A673 (cell line): Measurements from ENCODE around the gene EFHC1. TPM values are rescaled to one million over a fixed set of nuclear protein-coding genes. Genes with fewer than 3 reads are reported as not detected.

Experiments
- BruUV-seq: library from RNA; stranded (reverse); fragments of 400-500 nt; replicated peaks from 2 replicates; lab custom pipeline; 2021; lab: Mats Ljungman, UMichigan
- CTCF ChIA-PET: fragments of 300-600 bp; sonication (Branson Sonifier 250); formaldehyde crosslinking; loops from one replicate; lab custom pipeline; 2022; ENCODE audit warnings: antibody characterized with exemption; lab: Charles Lee
- POLR2A ChIA-PET: fragments of 300-600 bp; sonication (Branson Sonifier 250); formaldehyde crosslinking; loops from one replicate; lab custom pipeline; 2022; ENCODE audit warnings: antibody characterized with exemption; ENCODE audit not compliant: low non-redundant PET; lab: Charles Lee
- DNase-seq: peaks from one replicate; pipeline ENCODE4 v3.0.0-alpha.2; 2015; ENCODE audit warnings: low spot score
- H3K27ac ChIP-seq: fragments of 200-600 bp; sonication (generic); 2 replicates; pipeline ENCODE4 v1.5.1; 2016; ENCODE audit warnings: mixed run types, low read depth, mild to moderate bottlenecking, mixed read lengths, antibody characterized with exemption, low read length; ENCODE audit not compliant: poor library complexity, severe bottlenecking
- H3K27me3 ChIP-seq: fragments of 200-600 bp; sonication (generic); replicated peaks from 2 replicates; pipeline ENCODE4 v1.6.1; 2017; ENCODE audit warnings: mixed run types, low read depth, mild to moderate bottlenecking, mixed read lengths, antibody characterized with exemption, low read length; ENCODE audit not compliant: insufficient read depth, poor library complexity
- H3K36me3 ChIP-seq: fragments of 200-600 bp; sonication (generic); 2 replicates; pipeline ENCODE4 v1.6.1; 2016; ENCODE audit warnings: mixed run types, mild to moderate bottlenecking, mixed read lengths, antibody characterized with exemption, low read length; ENCODE audit not compliant: insufficient read depth, poor library complexity, severe bottlenecking
- H3K4me1 ChIP-seq: fragments of 200-600 bp; sonication (generic); 2 replicates; pipeline ENCODE4 v1.6.1; 2017; ENCODE audit warnings: mixed run types, mild to moderate bottlenecking, mixed read lengths, antibody characterized with exemption, low read length; ENCODE audit not compliant: insufficient read depth, poor library complexity, severe bottlenecking
- H3K4me3 ChIP-seq: fragments of 200-600 bp; sonication (generic); 2 replicates; pipeline ENCODE4 v1.5.1; 2016; ENCODE audit warnings: low read depth, mixed run types, mild to moderate bottlenecking, mixed read lengths, low read length; ENCODE audit not compliant: poor library complexity, severe bottlenecking
- H3K9me3 ChIP-seq: fragments of 200-600 bp; sonication (generic); 2 replicates; pipeline ENCODE4 v1.6.1; 2016; ENCODE audit warnings: mixed run types, low read depth, mild to moderate bottlenecking, mixed read lengths, antibody characterized with exemption, low read length; ENCODE audit not compliant: poor library complexity, severe bottlenecking
- EZH2 ChIP-seq: fragments of 200-600 bp; sonication (generic); IDR thresholded peaks from 2 replicates; pipeline ENCODE4 v1.6.1; 2017; ENCODE audit warnings: borderline replicate concordance, low read depth, mild to moderate bottlenecking, mixed read lengths, antibody characterized with exemption, low read length; ENCODE audit not compliant: poor library complexity, severe bottlenecking
- intact Hi-C: fragments of 100-400 bp; cut with micrococcal nuclease; formaldehyde crosslinking; loops from one replicate; pipeline ENCODE4 v1.10.0; 2022; ENCODE audit not compliant: unreplicated experiment
- total RNA-seq: library from RNA; stranded (reverse); gene quantifications from 2 replicates; pipeline ENCODE4 v1.2.3, GENCODE V29; 2021
- TF ChIP-seq, protein P1 (sequence below): fragments of 300-800, 200-600 bp; sonication (generic); conservative IDR thresholded peaks from 2 replicates; pipeline ENCODE4 v1.5.1; 2017; ENCODE audit warnings: low read depth, mild to moderate bottlenecking, antibody characterized with exemption, low read length, moderate library complexity, mixed read lengths

Gene EFHC1
- total RNA-seq, 1 experiment from 2014 or later = 16.9 TPM

DNA sequence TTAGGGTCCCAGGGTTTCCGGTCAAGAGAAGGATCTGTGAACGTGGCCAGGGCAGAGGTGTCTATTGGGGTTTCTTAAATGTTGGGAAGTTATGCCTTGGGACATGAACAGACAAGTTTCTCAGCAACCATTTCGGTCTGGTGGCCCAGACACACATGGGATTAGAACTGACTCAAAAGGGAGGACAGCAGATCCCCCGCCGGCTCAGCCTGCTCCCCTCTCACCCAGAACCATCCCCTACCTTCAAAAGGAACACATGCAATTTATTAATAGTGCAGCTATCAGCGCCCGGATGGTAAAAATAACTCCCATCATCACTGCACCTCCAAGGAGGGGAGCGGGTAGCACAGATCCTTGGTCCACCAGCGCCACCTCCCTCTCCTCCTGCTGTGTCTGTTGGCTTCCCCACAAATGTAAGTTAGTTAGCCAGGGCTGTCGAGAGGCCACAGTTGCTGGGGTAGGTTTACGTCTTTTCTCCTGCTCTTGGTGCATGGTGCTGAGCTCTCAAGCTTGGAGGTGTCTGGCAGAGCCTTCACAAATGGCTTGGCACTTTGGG is 79.6 kb downstream of the EFHC1 start:
- DNase-seq = no peak
- CTCF ChIA-PET = interaction anchor here (1.2 kb wide), 1 partner anchor 10 kb away, joined by 3 read pairs; no protein-coding TSS in a partner anchor
- H3K9me3 ChIP-seq = no peaks in the 10 kb centered on the region
- no peaks in the 10 kb centered on the region for H3K36me3 ChIP-seq
- intact Hi-C loops = no loop called here
- no peaks in the 10 kb centered on the region for H3K4me1 ChIP-seq
- TF ChIP-seq EZH2 = no peak
- TF ChIP-seq, protein P1, sequence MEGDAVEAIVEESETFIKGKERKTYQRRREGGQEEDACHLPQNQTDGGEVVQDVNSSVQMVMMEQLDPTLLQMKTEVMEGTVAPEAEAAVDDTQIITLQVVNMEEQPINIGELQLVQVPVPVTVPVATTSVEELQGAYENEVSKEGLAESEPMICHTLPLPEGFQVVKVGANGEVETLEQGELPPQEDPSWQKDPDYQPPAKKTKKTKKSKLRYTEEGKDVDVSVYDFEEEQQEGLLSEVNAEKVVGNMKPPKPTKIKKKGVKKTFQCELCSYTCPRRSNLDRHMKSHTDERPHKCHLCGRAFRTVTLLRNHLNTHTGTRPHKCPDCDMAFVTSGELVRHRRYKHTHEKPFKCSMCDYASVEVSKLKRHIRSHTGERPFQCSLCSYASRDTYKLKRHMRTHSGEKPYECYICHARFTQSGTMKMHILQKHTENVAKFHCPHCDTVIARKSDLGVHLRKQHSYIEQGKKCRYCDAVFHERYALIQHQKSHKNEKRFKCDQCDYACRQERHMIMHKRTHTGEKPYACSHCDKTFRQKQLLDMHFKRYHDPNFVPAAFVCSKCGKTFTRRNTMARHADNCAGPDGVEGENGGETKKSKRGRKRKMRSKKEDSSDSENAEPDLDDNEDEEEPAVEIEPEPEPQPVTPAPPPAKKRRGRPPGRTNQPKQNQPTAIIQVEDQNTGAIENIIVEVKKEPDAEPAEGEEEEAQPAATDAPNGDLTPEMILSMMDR = no peak
- H3K4me3 ChIP-seq = no peak overlapping the region
- no TSS peak for BruUV-seq
- POLR2A ChIA-PET = no interaction called here
- H3K27ac ChIP-seq = no peak overlapping the region
- no peaks in the 10 kb centered on the region for H3K27me3 ChIP-seq

DNA sequence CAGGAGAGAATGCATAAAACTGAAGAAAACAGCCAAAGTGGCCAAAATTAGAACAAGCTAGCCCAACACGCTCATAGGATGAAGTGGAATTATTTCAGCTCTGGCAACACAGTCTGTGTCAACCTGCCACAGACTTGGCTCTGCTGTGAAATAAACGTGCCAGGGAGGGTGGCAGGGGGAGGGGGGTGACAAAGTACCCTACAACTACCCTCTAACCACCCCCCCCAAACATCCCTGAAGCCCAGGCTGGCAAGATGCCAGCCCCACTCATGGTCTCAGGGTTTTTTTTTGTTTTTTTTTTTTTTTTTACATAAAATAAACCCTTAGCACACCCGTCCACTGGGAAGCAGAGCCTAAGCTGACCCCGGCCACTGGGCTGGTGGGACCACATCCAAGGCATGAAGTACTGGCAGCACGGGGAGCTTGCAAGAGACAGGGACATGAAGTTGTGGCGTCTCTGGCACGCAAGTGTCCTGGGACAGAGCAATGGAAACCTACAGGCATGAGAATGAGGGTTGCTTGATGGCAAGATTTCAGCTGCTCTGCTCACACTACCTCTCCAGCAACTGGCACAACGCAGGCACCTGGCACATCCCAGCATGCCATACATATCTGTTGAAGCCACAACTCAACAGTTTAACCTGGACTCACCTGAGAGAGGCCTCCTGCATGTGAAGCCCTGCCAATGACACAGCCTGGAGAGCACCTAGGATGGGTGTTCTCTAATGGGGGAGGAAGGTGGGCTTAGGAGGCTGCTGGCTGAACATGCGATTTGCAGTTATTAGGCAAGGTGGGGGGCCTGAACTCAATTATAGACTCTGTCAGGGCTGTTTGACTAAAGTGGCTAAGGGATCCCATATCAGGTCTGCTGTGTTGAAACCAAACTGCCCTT is 80.3 kb downstream of the EFHC1 start:
- POLR2A ChIA-PET = no interaction called here
- no peak overlapping the region for H3K4me3 ChIP-seq
- DNase-seq = no peak
- intact Hi-C loops = no loop called here
- H3K4me1 ChIP-seq = no peaks in the 10 kb centered on the region
- no peaks in the 10 kb centered on the region for H3K9me3 ChIP-seq
- H3K27me3 ChIP-seq = no peaks in the 10 kb centered on the region
- TF ChIP-seq, protein P1 = no peak
- TF ChIP-seq EZH2 = no peak
- no TSS peak for BruUV-seq
- CTCF ChIA-PET = interaction anchor here (1.2 kb wide), 1 partner anchor 11 kb away, joined by 3 read pairs; no protein-coding TSS in a partner anchor
- H3K27ac ChIP-seq = no peak overlapping the region
- H3K36me3 ChIP-seq = no peaks in the 10 kb centered on the region

DNA sequence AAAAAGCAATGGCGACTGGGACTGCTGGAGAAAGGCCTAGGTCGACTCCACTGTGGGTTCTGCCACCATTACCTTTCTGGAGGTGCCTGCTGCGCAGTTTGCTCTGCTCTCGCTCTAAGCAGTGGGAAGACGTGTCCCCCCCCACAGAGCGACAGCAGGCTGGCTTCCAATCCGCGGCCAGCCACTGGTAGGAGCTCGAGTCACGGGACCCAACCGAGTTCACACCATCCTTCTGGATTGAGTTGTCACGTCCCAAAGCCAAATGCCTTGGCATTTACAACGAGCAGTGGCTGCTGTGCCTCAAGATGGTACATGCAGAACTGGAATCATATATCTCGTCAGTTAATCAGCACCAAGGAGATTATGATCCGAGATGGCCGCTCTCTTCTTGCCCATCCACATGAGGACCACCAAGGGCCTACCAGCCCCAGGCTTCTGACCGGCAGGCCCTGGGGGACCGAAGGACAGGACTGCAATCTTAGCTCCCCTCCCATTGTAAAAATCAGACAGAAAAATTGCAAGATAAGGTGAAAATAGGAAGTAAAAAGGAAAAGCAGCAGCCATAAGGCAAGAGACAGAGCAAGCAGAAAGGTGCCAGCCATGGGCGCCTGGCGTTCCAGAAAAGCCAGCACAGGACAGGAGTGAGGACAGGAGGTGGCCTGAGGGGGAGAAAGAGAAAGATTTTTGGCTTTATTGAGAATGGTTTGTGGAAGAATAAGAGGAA is 82.3 kb downstream of the EFHC1 start:
- intact Hi-C loops = no loop called here
- no peak for DNase-seq
- POLR2A ChIA-PET = no interaction called here
- BruUV-seq = no TSS peak
- TF ChIP-seq EZH2 = no peak
- TF ChIP-seq, protein P1 = no peak
- no peaks in the 10 kb centered on the region for H3K27me3 ChIP-seq
- H3K4me3 ChIP-seq = no peak overlapping the region
- H3K36me3 ChIP-seq = no peaks in the 10 kb centered on the region
- H3K9me3 ChIP-seq = no peaks in the 10 kb centered on the region
- no peaks in the 10 kb centered on the region for H3K4me1 ChIP-seq
- CTCF ChIA-PET = no interaction called here
- H3K27ac ChIP-seq = no peak overlapping the region
